A673 (cell line): Measurements from ENCODE around the gene DTWD1.

Experiments
- CTCF ChIP-seq: fragments of 300-800, 200-600 bp; sonication (generic); conservative IDR thresholded peaks from 2 replicates; pipeline ENCODE4 v1.5.1; 2017; ENCODE audit warnings: low read depth, mild to moderate bottlenecking, antibody characterized with exemption, low read length, moderate library complexity, mixed read lengths
- EZH2 ChIP-seq: fragments of 200-600 bp; sonication (generic); IDR thresholded peaks from 2 replicates; pipeline ENCODE4 v1.6.1; 2017; ENCODE audit warnings: borderline replicate concordance, low read depth, mild to moderate bottlenecking, mixed read lengths, antibody characterized with exemption, low read length; ENCODE audit not compliant: poor library complexity, severe bottlenecking

GRCh38 chr15:49624056-49624455 is 3.2 kb downstream of the DTWD1 start:
- TF ChIP-seq CTCF (no peak), EZH2 (no peak)
